A549 (cell line): ENCODE results near the gene ANXA8. TPM values are rescaled to one million over a fixed set of nuclear protein-coding genes. Genes with fewer than 3 reads are reported as not detected.
A peak's percentile ranks its signal among the peaks of the same experiment; 100 is the strongest.

Experiments used
- ATAC-seq, 2 experiments: fragments of 200-7000 bp in 1 of 2; fragments of >200 bp in 1 of 2; cut with Nextera tagmentation in 1 of 2; cut with Tn5 transposase in 1 of 2; 3 replicates each; pipeline versions ENCODE4 v1.8.0 to v1.9.1; 2018 to 2020; ENCODE audit warnings: mild to moderate bottlenecking in 1 of 2, moderate library complexity in 1 of 2
- CTCF ChIA-PET: fragments of 300-600 bp; sonication (Branson Sonifier 250); formaldehyde crosslinking; extraction: SDS; loops from one replicate; lab custom pipeline; 2021; ENCODE audit warnings: antibody characterized with exemption, inconsistent platforms; lab: Yijun Ruan, JAX
- POLR2A ChIA-PET: fragments of 350-600 bp; formaldehyde crosslinking; extraction: SDS; loops from one replicate; lab custom pipeline; 2021; ENCODE audit warnings: antibody characterized with exemption, inconsistent platforms; lab: Yijun Ruan, JAX
- DNase-seq, 2 experiments: peaks; one replicate each; pipeline versions ENCODE4 v3.0.0 to v3.0.0-alpha.2; 2011 to 2016; ENCODE audit warnings: low read depth in 1 of 2, low spot score in 1 of 2
- FAIRE-seq: peaks from 2 replicates; lab custom pipeline; 2011; peaks lifted over from hg19 to GRCh38; lab: Jason Lieb, UNC
- H3K27ac ChIP-seq, 2 experiments: fragments of >200 bp; sonication (Bioruptor Twin); formaldehyde crosslinking; 3 replicates each; pipeline ENCODE4 v1.5.1; 2016 to 2017
- H3K4me1 ChIP-seq: fragments of >200 bp; sonication (Bioruptor Twin); formaldehyde crosslinking; 3 replicates; pipeline ENCODE4 v1.6.1; 2016
- H3K4me2 ChIP-seq: fragments of >200 bp; sonication (Bioruptor Twin); formaldehyde crosslinking; 3 replicates; pipeline ENCODE4 v1.6.1; 2016
- H3K4me3 ChIP-seq: fragments of >200 bp; sonication (Bioruptor Twin); formaldehyde crosslinking; 3 replicates; pipeline ENCODE4 v1.5.1; 2016
- H3K9me3 ChIP-seq: fragments of >200 bp; sonication (Bioruptor Twin); formaldehyde crosslinking; 3 replicates; pipeline ENCODE4 v1.6.1; 2016
- ATOH8 ChIP-seq: fragments of 250-450 bp; sonication (Bioruptor Pico); IDR thresholded peaks from 2 replicates; pipeline ENCODE4 v1.5.0; 2020; ENCODE audit warnings: low read depth, mild to moderate bottlenecking, moderate library complexity
- CBX8 ChIP-seq: fragments of 200-600 bp; sonication (generic); IDR thresholded peaks from 2 replicates; pipeline ENCODE4 v1.6.1; 2016
- CHD2 ChIP-seq: fragments of 150-350 bp; IDR thresholded peaks from 2 replicates; pipeline ENCODE4 v1.6.1; 2014; ENCODE audit warnings: low read length; ENCODE audit not compliant: partially characterized antibody
- EHMT2 ChIP-seq: fragments of 200-600 bp; sonication (generic); IDR thresholded peaks from 2 replicates; pipeline ENCODE4 v1.6.1; 2016; ENCODE audit warnings: antibody characterized with exemption, low read depth, mild to moderate bottlenecking, moderate library complexity
- ESRRA ChIP-seq: fragments of 150-350 bp; IDR thresholded peaks from 2 replicates; pipeline ENCODE4 v1.6.1; 2014; ENCODE audit warnings: mild to moderate bottlenecking, low read length, borderline replicate concordance
- FOSB ChIP-seq: fragments of 250-450 bp; sonication (Bioruptor Pico); IDR thresholded peaks from 2 replicates; pipeline ENCODE4 v1.5.0; 2020; ENCODE audit warnings: mild to moderate bottlenecking, moderate library complexity
- FOSL2 ChIP-seq, 2 experiments: fragments of 450-650 bp in 1 of 2; fragments of >200 bp in 1 of 2; sonication (Bioruptor Twin) in 1 of 2; formaldehyde crosslinking; IDR thresholded peaks; 2 replicates each; pipeline versions ENCODE4 v1.5.0 to v1.6.1; 2016 to 2020; ENCODE audit warnings: mild to moderate bottlenecking in 1 of 2, moderate library complexity in 1 of 2
- FOXS1 ChIP-seq: fragments of 250-450 bp; sonication (Bioruptor Pico); IDR thresholded peaks from 2 replicates; pipeline ENCODE4 v1.5.0; 2020; ENCODE audit warnings: mild to moderate bottlenecking, moderate library complexity
- GATA3 ChIP-seq: IDR thresholded peaks from 2 replicates; pipeline ENCODE4 v1.6.1; 2012; ENCODE audit warnings: borderline replicate concordance
- HDAC2 ChIP-seq: fragments of 200-600 bp; sonication (generic); IDR thresholded peaks from 2 replicates; pipeline ENCODE4 v1.6.1; 2016
- HES2 ChIP-seq: fragments of >200 bp; sonication (Bioruptor Twin); formaldehyde crosslinking; IDR thresholded peaks from 2 replicates; pipeline ENCODE4 v1.6.1; 2016
- HEYL ChIP-seq: fragments of 250-450 bp; sonication (Bioruptor Pico); IDR thresholded peaks from 2 replicates; pipeline ENCODE4 v1.8.0; 2021; ENCODE audit warnings: mild to moderate bottlenecking, moderate library complexity
- JUN ChIP-seq, 2 experiments: fragments of >200 bp; sonication (Bioruptor Twin); formaldehyde crosslinking; IDR thresholded peaks; 2 replicates in 1 of 2; 3 replicates in 1 of 2; pipeline ENCODE4 v1.6.1; 2016 to 2017
- JUNB ChIP-seq: fragments of >200 bp; sonication (Bioruptor Twin); formaldehyde crosslinking; IDR thresholded peaks from 2 replicates; pipeline ENCODE4 v1.6.1; 2016
- MAFK ChIP-seq: fragments of 450-650 bp; IDR thresholded peaks from 2 replicates; pipeline ENCODE4 v1.6.1; 2014; ENCODE audit not compliant: partially characterized antibody
- MAX ChIP-seq: IDR thresholded peaks from 2 replicates; pipeline ENCODE4 v1.6.1; 2012
- PHF8 ChIP-seq: fragments of 200-600 bp; sonication (generic); IDR thresholded peaks from 2 replicates; pipeline ENCODE4 v1.6.1; 2016; ENCODE audit warnings: low read depth, mild to moderate bottlenecking, antibody characterized with exemption, moderate library complexity, borderline replicate concordance
- POLR2AphosphoS2 ChIP-seq: conservative IDR thresholded peaks from 2 replicates; pipeline ENCODE4 v1.6.1; 2012; ENCODE audit warnings: low read length, improper control_type of control experiment, inconsistent platforms
- RAD21 ChIP-seq, 2 experiments: fragments of >200 bp in 1 of 2; sonication (Bioruptor Twin) in 1 of 2; formaldehyde crosslinking in 1 of 2; IDR thresholded peaks in 1 of 2; conservative IDR thresholded peaks in 1 of 2; 2 replicates in 1 of 2; 3 replicates in 1 of 2; pipeline ENCODE4 v1.6.1; 2012 to 2018; ENCODE audit warnings: inconsistent platforms in 1 of 2
- RCOR1 ChIP-seq: fragments of 150-350 bp; IDR thresholded peaks from 2 replicates; pipeline ENCODE4 v1.6.1; 2014; ENCODE audit warnings: antibody characterized with exemption, low read length, low read depth
- REST ChIP-seq: fragments of 200-600 bp; sonication (generic); IDR thresholded peaks from 2 replicates; pipeline ENCODE4 v1.6.1; 2016; ENCODE audit warnings: antibody characterized with exemption, mild to moderate bottlenecking, moderate library complexity
- RFX5 ChIP-seq: fragments of 450-650 bp; IDR thresholded peaks from 2 replicates; pipeline ENCODE4 v1.7.1; 2014; ENCODE audit warnings: antibody characterized with exemption, mild to moderate bottlenecking, moderate library complexity
- RNF2 ChIP-seq: fragments of 200-600 bp; sonication (generic); IDR thresholded peaks from 2 replicates; pipeline ENCODE4 v1.6.1; 2016; ENCODE audit warnings: low read depth, mild to moderate bottlenecking, antibody characterized with exemption, moderate library complexity, borderline replicate concordance
- SREBF2 ChIP-seq: fragments of 450-650 bp; IDR thresholded peaks from 2 replicates; pipeline ENCODE4 v1.6.1; 2014; ENCODE audit warnings: mild to moderate bottlenecking, moderate library complexity
- TFCP2L1 ChIP-seq: fragments of 250-450 bp; sonication (Bioruptor Pico); IDR thresholded peaks from 2 replicates; pipeline ENCODE4 v1.5.0; 2021; ENCODE audit warnings: mild to moderate bottlenecking
- ZFP36 ChIP-seq: fragments of 450-650 bp; IDR thresholded peaks from 2 replicates; pipeline ENCODE4 v1.6.1; 2014; ENCODE audit warnings: borderline replicate concordance; ENCODE audit not compliant: partially characterized antibody
- WGBS: methylation state at CpG from one replicate; pipeline ENCODE4 v1.1.6; 2017; ENCODE audit errors: missing lambda C conversion rate; 5-methylcytosine and 5-hydroxymethylcytosine counted together
- polyA plus RNA-seq, 4 experiments: library from polyadenylated mRNA; depleted of rRNA in 3 of 4; stranded (reverse); fragments of >200 nt; fragmentation: RNase III in 1 of 4; extraction: RNeasy Plus Mini Kit Qiagen cat#74134 plus additional on column Dnase treatment in 1 of 4; gene quantifications; 2 replicates in 3 of 4; 3 replicates in 1 of 4; pipeline ENCODE4 v1.2.3, GENCODE V29; 2011 to 2017
- TF ChIP-seq, protein P1 (sequence below): IDR thresholded peaks from 2 replicates; pipeline ENCODE4 v1.6.1; 2012; ENCODE audit warnings: low read depth, borderline replicate concordance
- TF ChIP-seq, protein P2 (sequence below): IDR thresholded peaks from 2 replicates; pipeline ENCODE4 v1.6.1; 2012
- TF ChIP-seq, protein P3 (sequence below): fragments of 150-350 bp; IDR thresholded peaks from 2 replicates; pipeline ENCODE4 v1.6.1; 2014; ENCODE audit warnings: low read depth, mild to moderate bottlenecking, low read length

ANXA8 gene
- polyA plus RNA-seq, 2 of the 4 experiments (the other 2 are of a cell fraction) = 8.1 to 38.8 TPM

DNA sequence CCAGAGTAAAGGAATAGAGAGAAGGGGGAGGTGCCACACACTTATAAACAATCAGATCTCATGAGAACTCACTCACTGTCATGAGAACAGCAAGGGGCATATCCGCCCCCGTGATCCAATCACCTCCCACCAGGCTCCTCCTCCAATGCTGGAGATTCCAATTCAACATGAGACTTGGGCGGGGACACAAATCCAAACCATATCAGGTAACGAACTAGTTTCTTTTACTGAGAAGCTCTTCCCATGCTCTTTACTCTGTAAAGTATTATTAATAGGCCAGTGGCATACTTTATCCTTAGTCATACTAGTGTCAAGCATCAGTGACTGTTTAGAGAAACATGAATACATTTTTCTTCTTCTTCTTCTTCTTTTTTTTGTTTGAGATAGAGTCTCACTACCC, 60.4 kb downstream of the ANXA8 start:
- H3K4me2 ChIP-seq = no peak overlapping the region
- H3K27ac ChIP-seq = no peak overlapping the region
- FAIRE-seq (no peak), ATAC-seq (no peak), DNase-seq (no peak)
- no peaks in the 10 kb centered on the region for H3K9me3 ChIP-seq
- ChIA-PET CTCF (interaction anchor here (2.3 kb wide), 1 partner anchor 69 kb away, joined by 7 read pairs; no protein-coding TSS in a partner anchor), POLR2A (no interaction called here)
- TF ChIP-seq REST (no peak), HEYL (CRISPR knock-in tag) (no peak), HES2 (no peak), FOSB (no peak), SREBF2 (no peak), PHF8 (no peak), RAD21 (conservative IDR thresholded peaks at IDR 0.05 in 1 of 2, IDR thresholded peaks at IDR 0.05 in 1 of 2) (no peak), MAX (no peak), ATOH8 (CRISPR knock-in tag) (no peak), CHD2 (no peak), CBX8 (no peak)
- 71% methylated on average over 4 of the region's 4 CpGs for WGBS
- peaks cover 7% of the 10 kb centered on the region; the same call in 2 of the 3 replicates for H3K4me1 ChIP-seq
- H3K4me3 ChIP-seq = no peak overlapping the region

GRCh38 chr10:47421057-47421952, 62.6 kb downstream of the ANXA8 start:
- Histone ChIP-seq H3K27ac (peak overlapping the region in 1 of 2 experiments; percentile 68; a peak in 3 of 6 replicates), H3K4me1 (peaks cover 7% of the 10 kb centered on the region; the same call in 2 of the 3 replicates), H3K4me3 (no peak overlapping the region), H3K9me3 (no peaks in the 10 kb centered on the region), H3K4me2 (0 out of 3 replicates have a peak overlapping the region, but pooled peaks have one; percentile 23)
- ATAC-seq (peak in 1 of 2 experiments; percentile 45; a peak in 2 of 6 replicates), DNase-seq (no peak), FAIRE-seq (no peak)
- CTCF ChIA-PET = interaction anchor here (1.0 to 2.3 kb wide), 3 partner anchors 11 to 67 kb away, joined by 3 to 7 read pairs (median 5); no protein-coding TSS in a partner anchor
- 66% methylated on average over 7 of the region's 7 CpGs for WGBS
- POLR2A ChIA-PET = interaction anchor here (0.9 kb wide), 1 partner anchor 14 kb away, joined by 3 read pairs; no protein-coding TSS in a partner anchor
- TF ChIP-seq, protein P1, sequence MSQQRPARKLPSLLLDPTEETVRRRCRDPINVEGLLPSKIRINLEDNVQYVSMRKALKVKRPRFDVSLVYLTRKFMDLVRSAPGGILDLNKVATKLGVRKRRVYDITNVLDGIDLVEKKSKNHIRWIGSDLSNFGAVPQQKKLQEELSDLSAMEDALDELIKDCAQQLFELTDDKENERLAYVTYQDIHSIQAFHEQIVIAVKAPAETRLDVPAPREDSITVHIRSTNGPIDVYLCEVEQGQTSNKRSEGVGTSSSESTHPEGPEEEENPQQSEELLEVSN = no peak
- TF ChIP-seq MAFK (no peak), RCOR1 (no peak), TFCP2L1 (CRISPR knock-in tag) (no peak), ZFP36 (no peak), JUN (IDR thresholded peaks at IDR 0.05) (no peak), RFX5 (no peak), FOXS1 (CRISPR knock-in tag) (no peak), ESRRA (no peak), FOSL2 (IDR thresholded peaks at IDR 0.05) (no peak), FOSL2 (CRISPR knock-in tag; IDR thresholded peaks at IDR 0.05) (no peak), RNF2 (no peak), JUNB (no peak), POLR2AphosphoS2 (no peak), HDAC2 (no peak), EHMT2 (no peak), GATA3 (no peak)
- TF ChIP-seq, protein P2, sequence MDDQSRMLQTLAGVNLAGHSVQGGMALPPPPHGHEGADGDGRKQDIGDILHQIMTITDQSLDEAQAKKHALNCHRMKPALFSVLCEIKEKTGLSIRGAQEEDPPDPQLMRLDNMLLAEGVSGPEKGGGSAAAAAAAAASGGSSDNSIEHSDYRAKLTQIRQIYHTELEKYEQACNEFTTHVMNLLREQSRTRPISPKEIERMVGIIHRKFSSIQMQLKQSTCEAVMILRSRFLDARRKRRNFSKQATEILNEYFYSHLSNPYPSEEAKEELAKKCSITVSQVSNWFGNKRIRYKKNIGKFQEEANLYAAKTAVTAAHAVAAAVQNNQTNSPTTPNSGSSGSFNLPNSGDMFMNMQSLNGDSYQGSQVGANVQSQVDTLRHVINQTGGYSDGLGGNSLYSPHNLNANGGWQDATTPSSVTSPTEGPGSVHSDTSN = no peak
- TF ChIP-seq, protein P3, sequence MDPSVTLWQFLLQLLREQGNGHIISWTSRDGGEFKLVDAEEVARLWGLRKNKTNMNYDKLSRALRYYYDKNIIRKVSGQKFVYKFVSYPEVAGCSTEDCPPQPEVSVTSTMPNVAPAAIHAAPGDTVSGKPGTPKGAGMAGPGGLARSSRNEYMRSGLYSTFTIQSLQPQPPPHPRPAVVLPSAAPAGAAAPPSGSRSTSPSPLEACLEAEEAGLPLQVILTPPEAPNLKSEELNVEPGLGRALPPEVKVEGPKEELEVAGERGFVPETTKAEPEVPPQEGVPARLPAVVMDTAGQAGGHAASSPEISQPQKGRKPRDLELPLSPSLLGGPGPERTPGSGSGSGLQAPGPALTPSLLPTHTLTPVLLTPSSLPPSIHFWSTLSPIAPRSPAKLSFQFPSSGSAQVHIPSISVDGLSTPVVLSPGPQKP = no peak
